LNCaP clone FGC (cell line): ENCODE results near the gene STXBP6.

ENCODE experiments used
- DNase-seq: peaks from one replicate; pipeline ENCODE4 v3.0.0-alpha.2; 2011; ENCODE audit warnings: low read depth
- H3K4me3 ChIP-seq: 2 replicates; pipeline ENCODE4 v1.5.1; 2011; ENCODE audit warnings: mild to moderate bottlenecking, low read depth, low read length, control low read depth
- TF ChIP-seq, protein P1 (sequence below): IDR thresholded peaks from 2 replicates; pipeline ENCODE4 v1.5.1; 2012; ENCODE audit warnings: mild to moderate bottlenecking; ENCODE audit not compliant: control insufficient read depth, insufficient read depth; ENCODE audit errors: extremely low read depth

The STXBP6 gene

DNA sequence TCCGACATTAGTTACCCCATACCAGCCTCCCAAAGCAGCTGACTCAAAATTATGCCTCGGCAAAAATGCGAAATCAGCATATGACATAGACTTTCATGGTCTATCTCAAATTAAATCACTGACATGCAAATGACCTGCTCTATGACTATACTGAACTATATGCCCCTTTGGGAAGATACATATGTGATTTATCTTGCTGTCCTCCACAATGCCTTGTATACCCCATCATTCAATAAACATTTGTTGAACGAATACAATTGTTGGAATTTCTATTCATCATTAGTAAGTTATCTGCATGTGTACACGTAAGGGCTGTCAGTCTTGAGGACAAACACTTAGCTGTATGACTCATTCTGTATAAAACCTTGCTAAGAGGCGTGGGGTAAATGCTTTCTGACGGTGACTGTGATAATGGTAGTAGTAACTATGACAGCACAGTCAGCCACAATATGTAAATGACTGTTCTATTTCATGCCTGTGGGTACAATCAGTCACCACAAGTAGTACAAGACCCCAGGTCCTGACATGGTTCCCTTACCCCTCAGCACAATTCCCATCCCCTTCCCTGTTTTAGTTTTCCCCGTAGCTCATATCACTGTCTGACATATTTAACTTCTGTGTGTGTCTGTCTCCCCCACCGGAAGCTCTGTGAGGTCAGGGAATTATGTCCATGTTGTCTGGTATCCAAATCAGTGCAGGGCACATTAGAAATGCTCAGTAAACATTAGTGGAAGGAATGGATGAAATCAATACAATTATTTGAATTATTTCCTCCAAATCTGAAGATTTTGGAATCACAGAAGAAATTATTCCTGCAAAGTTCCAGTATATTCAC, 42.8 kb downstream of the STXBP6 start:
- TF ChIP-seq, protein P1, sequence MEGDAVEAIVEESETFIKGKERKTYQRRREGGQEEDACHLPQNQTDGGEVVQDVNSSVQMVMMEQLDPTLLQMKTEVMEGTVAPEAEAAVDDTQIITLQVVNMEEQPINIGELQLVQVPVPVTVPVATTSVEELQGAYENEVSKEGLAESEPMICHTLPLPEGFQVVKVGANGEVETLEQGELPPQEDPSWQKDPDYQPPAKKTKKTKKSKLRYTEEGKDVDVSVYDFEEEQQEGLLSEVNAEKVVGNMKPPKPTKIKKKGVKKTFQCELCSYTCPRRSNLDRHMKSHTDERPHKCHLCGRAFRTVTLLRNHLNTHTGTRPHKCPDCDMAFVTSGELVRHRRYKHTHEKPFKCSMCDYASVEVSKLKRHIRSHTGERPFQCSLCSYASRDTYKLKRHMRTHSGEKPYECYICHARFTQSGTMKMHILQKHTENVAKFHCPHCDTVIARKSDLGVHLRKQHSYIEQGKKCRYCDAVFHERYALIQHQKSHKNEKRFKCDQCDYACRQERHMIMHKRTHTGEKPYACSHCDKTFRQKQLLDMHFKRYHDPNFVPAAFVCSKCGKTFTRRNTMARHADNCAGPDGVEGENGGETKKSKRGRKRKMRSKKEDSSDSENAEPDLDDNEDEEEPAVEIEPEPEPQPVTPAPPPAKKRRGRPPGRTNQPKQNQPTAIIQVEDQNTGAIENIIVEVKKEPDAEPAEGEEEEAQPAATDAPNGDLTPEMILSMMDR = no peak
- no peak overlapping the region for H3K4me3 ChIP-seq
- DNase-seq = no peak

DNA sequence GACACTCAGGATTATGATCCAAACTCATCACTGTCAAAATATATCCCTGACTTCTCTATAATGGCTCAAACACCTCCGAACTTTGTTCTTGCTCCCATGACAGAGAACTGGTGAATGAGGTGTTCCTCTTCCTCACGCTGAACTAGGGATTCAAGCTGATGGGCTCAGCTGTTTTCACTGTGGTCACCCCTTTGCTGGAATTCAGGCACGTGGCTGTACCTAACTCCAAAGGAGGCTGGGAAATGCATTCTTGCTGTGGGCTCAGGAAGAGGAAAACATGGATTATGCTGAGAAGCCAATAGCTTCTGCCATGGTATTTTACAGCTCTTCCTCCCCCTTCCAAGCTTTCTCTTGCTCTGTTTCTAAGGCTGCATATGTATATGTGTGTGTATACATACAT, 43.9 kb downstream of the STXBP6 start:
- TF ChIP-seq, protein P1 = no peak
- H3K4me3 ChIP-seq = no peak overlapping the region

DNA sequence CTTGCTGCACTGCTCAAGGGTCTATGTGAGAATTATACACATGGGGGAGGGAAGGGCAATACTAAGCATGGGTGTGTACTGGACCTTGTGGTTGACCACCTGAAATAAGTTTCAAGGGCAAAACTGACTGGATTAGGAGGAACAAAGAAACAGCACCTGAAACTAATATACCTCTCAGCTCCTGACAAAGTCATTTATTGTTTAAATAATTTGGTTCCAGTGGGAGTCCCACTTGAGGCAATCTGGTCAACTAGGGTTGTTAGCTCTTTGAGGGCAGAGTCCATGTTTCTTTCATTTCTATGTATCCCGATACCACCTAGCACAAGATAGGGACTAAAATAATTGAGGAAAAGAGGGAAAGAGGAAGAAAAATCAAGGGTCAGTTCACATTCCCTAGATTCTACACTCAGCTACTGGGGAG, 45.5 kb downstream of the STXBP6 start:
- no peak overlapping the region for H3K4me3 ChIP-seq
- TF ChIP-seq, protein P1 = no peak
- DNase-seq = no peak

More for the DNA sequence above, 43.9 kb downstream of the STXBP6 start:
- no peak for DNase-seq

DNA sequence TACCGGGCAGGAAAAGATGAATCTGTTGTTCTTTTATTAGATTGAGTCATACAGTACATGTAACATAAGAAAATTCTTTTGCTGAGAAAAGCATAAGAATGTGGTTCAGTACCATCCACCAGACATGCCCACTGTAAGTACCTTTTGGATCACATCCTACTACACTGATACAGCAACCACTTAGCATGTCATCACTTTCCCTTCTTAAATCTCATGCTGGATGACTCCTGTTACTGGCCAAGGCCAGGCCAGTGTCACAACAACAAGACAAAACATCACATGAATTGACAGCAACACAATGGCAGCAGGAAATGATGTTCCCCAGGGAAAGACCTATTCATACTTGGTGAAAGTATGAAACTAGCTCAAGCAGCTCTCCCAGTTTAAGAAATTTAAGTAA, 46.4 kb downstream of the STXBP6 start:
- no peak for DNase-seq
- no peak overlapping the region for H3K4me3 ChIP-seq
- TF ChIP-seq, protein P1 = no peak

DNA sequence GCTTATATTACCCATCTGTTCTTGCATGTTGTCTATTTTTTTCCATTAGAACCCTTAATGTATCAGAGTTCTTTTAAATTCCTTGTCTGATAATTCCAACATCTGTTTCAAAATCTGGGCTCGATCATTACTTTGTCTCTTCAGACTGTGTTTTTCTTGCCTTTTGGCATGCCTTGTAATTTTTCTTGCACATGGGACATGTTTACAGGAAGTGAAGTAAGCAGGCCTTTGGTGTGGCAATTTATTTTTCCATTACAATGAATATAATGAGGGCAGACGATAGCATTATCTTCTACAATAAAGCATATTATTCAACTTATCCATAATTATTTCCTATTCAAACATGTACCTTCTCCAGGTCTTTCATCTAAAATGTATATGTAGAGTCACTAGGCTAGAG, 48.3 kb downstream of the STXBP6 start:
- DNase-seq = no peak
- TF ChIP-seq, protein P1 = no peak
- H3K4me3 ChIP-seq = no peak overlapping the region

DNA sequence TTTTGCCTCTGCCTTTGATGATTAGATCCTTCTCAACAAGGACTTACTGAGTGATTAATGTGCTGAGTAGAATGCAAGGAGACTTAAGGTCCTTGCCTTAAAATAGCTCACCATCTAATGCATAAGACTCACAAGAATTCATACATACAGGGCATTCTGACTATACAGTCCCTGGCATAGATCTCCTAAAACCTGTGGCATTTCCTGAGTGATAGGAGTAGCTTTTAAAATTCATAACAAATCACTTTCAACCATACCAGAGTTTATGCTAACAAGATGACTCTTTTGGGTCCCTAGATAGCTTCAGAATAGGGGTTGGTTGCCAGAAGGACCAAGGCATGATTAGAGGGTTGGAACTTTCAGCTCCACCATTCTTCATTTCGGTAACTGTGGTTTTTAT, 48.8 kb downstream of the STXBP6 start:
- DNase-seq = no peak
- H3K4me3 ChIP-seq = no peak overlapping the region
- TF ChIP-seq, protein P1 = no peak

DNA sequence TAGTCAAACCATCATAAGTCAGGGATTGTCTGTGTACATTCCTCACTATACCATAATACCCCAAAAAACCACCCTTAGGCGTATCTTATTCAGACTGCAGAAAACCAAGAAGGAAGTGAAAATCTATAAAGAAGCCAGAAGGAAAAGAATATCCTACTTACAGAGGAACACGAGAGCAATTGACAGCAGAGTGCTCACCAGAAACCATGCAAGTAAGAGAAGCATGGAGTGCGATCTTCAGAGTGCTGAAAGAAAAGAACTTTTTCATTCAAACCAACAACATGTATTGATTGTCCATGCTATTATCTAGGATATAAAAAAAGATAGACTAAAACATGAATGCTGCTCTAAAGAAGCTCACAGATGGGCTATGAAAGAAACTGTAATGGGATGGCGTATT, 50.8 kb downstream of the STXBP6 start:
- H3K4me3 ChIP-seq = no peak overlapping the region
- TF ChIP-seq, protein P1 = no peak
- DNase-seq = no peak
